GM12878 (cell line): ENCODE measurements around the gene NIFK.

Source experiments
- CTCF ChIP-seq, 3 experiments: IDR thresholded peaks in 2 of 3; conservative IDR thresholded peaks in 1 of 3; 2 replicates each; pipeline ENCODE4 v1.5.1; 2011; ENCODE audit warnings: low read depth in 3 of 3, low read length in 3 of 3, mild to moderate bottlenecking in 3 of 3, control low read depth in 2 of 3, moderate library complexity in 2 of 3, inconsistent platforms in 1 of 3, mixed read lengths in 1 of 3; ENCODE audit not compliant: control insufficient read depth in 2 of 3, insufficient read depth in 1 of 3; ENCODE audit errors: extremely low read depth in 1 of 3
- E2F4 ChIP-seq: IDR thresholded peaks from 2 replicates; pipeline ENCODE4 v1.6.1; 2012; ENCODE audit warnings: low read depth, low read length, improper control_type of control experiment
- MAX ChIP-seq: IDR thresholded peaks from 2 replicates; pipeline ENCODE4 v1.6.1; 2012; ENCODE audit warnings: low read depth, low read length, improper control_type of control experiment
- NKRF ChIP-seq: fragments of 450-650 bp; conservative IDR thresholded peaks from 2 replicates; pipeline ENCODE4 v1.6.1; 2017; ENCODE audit warnings: mild to moderate bottlenecking, moderate library complexity
- PML ChIP-seq: IDR thresholded peaks from 2 replicates; pipeline ENCODE4 v1.6.1; 2012; ENCODE audit warnings: low read length, inconsistent platforms
- POLR2A ChIP-seq: IDR thresholded peaks from 2 replicates; pipeline ENCODE4 v1.6.1; 2011; ENCODE audit warnings: low read depth, mild to moderate bottlenecking, low read length
- RELB ChIP-seq: fragments of 450-650 bp; IDR thresholded peaks from 2 replicates; pipeline ENCODE4 v1.6.1; 2017; ENCODE audit warnings: low read depth, mild to moderate bottlenecking, moderate library complexity
- REST ChIP-seq: IDR thresholded peaks from 2 replicates; pipeline ENCODE4 v1.6.1; 2012; ENCODE audit warnings: mild to moderate bottlenecking, low read depth, low read length
- SRF ChIP-seq, 2 experiments: IDR thresholded peaks; 2 replicates each; pipeline ENCODE4 v1.6.1; 2011; ENCODE audit warnings: low read depth in 2 of 2, low read length in 2 of 2, mild to moderate bottlenecking in 1 of 2, moderate library complexity in 1 of 2
- TCF7 ChIP-seq: IDR thresholded peaks from 2 replicates; pipeline ENCODE4 v1.6.1; 2014; ENCODE audit warnings: antibody characterized with exemption, borderline replicate concordance
- ZBTB11 ChIP-seq: fragments of 450-650 bp; formaldehyde crosslinking; IDR thresholded peaks from 2 replicates; pipeline ENCODE4 v1.5.0; 2022; ENCODE audit warnings: mild to moderate bottlenecking, missing genetic modification characterization

GRCh38 chr2:121736462-121737336 is at the start of gene NIFK:
- no peak for TF ChIP-seq REST
- no peak for TF ChIP-seq CTCF (IDR thresholded peaks at IDR 0.05 in 2 of 3, conservative IDR thresholded peaks at IDR 0.05 in 1 of 3; ENCODE audit: control insufficient read depth in 2 of 3, extremely low read depth in 1 of 3, insufficient read depth in 1 of 3, low read depth in 3 of 3, low read length in 3 of 3)
- peak; percentile 90 for TF ChIP-seq NKRF
- 0 out of 4 replicates have a peak, but pooled peaks of 1 of the 2 experiments have one; percentile 41 for TF ChIP-seq SRF (IDR thresholded peaks at IDR 0.05; ENCODE audit: low read depth in 2 of 2, low read length in 2 of 2)
- TF ChIP-seq RELB: peak; percentile 59; the same call in 1 of the 2 replicates
- TF ChIP-seq MAX: peak; percentile 95
- TF ChIP-seq ZBTB11 (CRISPR knock-in tag): peak; percentile 55; the same call in 1 of the 2 replicates
- TF ChIP-seq E2F4: no peak
- TF ChIP-seq POLR2A: peak; percentile 91
- peak; percentile 71; the same call in 1 of the 2 replicates for TF ChIP-seq PML
- no peak for TF ChIP-seq TCF7
